B cell (primary cell): ENCODE measurements around the gene ZNF581.

ENCODE experiments used
- EZH2 ChIP-seq: IDR thresholded peaks from 2 replicates; pipeline ENCODE4 v1.6.1; 2012; ENCODE audit warnings: borderline replicate concordance, low read depth, mild to moderate bottlenecking, moderate library complexity, low read length; ENCODE audit not compliant: insufficient read depth, poor library complexity, severe bottlenecking
- TF ChIP-seq, protein P1 (sequence below): fragments of 200-600 bp; IDR thresholded peaks from one replicate; pipeline ENCODE4 v1.8.0; 2022; ENCODE audit warnings: antibody characterized with exemption, mild to moderate bottlenecking

DNA sequence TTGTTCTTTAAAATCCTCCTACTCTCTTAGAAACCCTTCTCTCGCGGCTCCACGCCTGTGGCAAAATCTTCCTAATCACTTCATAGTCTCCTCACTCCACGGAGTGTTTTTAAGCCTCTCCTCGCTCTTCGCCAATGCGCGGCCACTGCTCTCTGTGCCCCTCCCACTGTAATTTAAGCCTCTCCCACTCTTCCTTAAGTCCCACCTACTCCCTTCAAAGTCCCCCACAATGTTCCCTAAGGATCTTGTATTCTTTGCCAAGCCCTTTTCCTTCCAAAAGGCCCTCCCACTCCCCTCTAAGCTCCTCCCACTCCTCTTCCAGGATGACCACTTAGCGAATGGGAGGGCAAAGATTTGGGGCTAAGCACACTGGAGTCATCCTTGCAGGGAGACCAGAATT lies 45.4 kb upstream of the ZNF581 start:
- TF ChIP-seq, protein P1, sequence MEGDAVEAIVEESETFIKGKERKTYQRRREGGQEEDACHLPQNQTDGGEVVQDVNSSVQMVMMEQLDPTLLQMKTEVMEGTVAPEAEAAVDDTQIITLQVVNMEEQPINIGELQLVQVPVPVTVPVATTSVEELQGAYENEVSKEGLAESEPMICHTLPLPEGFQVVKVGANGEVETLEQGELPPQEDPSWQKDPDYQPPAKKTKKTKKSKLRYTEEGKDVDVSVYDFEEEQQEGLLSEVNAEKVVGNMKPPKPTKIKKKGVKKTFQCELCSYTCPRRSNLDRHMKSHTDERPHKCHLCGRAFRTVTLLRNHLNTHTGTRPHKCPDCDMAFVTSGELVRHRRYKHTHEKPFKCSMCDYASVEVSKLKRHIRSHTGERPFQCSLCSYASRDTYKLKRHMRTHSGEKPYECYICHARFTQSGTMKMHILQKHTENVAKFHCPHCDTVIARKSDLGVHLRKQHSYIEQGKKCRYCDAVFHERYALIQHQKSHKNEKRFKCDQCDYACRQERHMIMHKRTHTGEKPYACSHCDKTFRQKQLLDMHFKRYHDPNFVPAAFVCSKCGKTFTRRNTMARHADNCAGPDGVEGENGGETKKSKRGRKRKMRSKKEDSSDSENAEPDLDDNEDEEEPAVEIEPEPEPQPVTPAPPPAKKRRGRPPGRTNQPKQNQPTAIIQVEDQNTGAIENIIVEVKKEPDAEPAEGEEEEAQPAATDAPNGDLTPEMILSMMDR, result no peak
- TF ChIP-seq EZH2, result no peak
